ENCODE results near the gene CHRNA3.
A peak's percentile ranks its signal among the peaks of the same experiment; 100 is the strongest.

The CHRNA3 gene

GRCh38 chr15:78623786-78624497, 3.1 kb upstream of the CHRNA3 start:
- Histone ChIP-seq H3K9ac (ENCODE audit: low read length) (no peak overlapping the region), H3K27ac (ENCODE audit: low read length) (no peak overlapping the region), H3K4me3 (ENCODE audit: low read length) (no peak overlapping the region), H3K36me3 (ENCODE audit: control insufficient read depth, low read depth, low read length) (no peaks in the 10 kb centered on the region), H3K27me3 (ENCODE audit: control insufficient read depth, insufficient read depth, low read length) (peaks cover 39% of the 10 kb centered on the region), H3K9me3 (ENCODE audit: control insufficient read depth, low read depth, low read length) (no peaks in the 10 kb centered on the region), H3K4me1 (ENCODE audit: control insufficient read depth, low read depth, low read length) (no peaks in the 10 kb centered on the region)

- Histone ChIP-seq H3K27ac (ENCODE audit: low read length) (no peak overlapping the region), H3K4me1 (ENCODE audit: control insufficient read depth, low read depth, low read length) (no peaks in the 10 kb centered on the region), H3K36me3 (ENCODE audit: control insufficient read depth, low read depth, low read length) (no peaks in the 10 kb centered on the region), H3K27me3 (ENCODE audit: control insufficient read depth, insufficient read depth, low read length) (peaks cover 44% of the 10 kb centered on the region), H3K9ac (ENCODE audit: low read length) (no peak overlapping the region), H3K4me3 (ENCODE audit: low read length) (no peak overlapping the region), H3K9me3 (ENCODE audit: control insufficient read depth, low read depth, low read length) (no peaks in the 10 kb centered on the region)
Measured at GRCh38 chr15:78621810-78622402, 1.1 kb upstream of the CHRNA3 start.

- no peaks in the 10 kb centered on the region for H3K4me1 ChIP-seq (ENCODE audit: control insufficient read depth, low read depth, low read length)
- H3K4me3 ChIP-seq (ENCODE audit: low read length): peak overlapping the region; percentile 56
- no peaks in the 10 kb centered on the region for H3K9me3 ChIP-seq (ENCODE audit: control insufficient read depth, low read depth, low read length)
- no peak overlapping the region for H3K27ac ChIP-seq (ENCODE audit: low read length)
- peaks cover 44% of the 10 kb centered on the region for H3K27me3 ChIP-seq (ENCODE audit: control insufficient read depth, insufficient read depth, low read length)
- no peaks in the 10 kb centered on the region for H3K36me3 ChIP-seq (ENCODE audit: control insufficient read depth, low read depth, low read length)
- H3K9ac ChIP-seq (ENCODE audit: low read length): no peak overlapping the region
Measured at GRCh38 chr15:78620021-78620526, 722 bp downstream of the CHRNA3 start.

- no peak overlapping the region for H3K27ac ChIP-seq (ENCODE audit: low read length)
- no peaks in the 10 kb centered on the region for H3K4me1 ChIP-seq (ENCODE audit: control insufficient read depth, low read depth, low read length)
- H3K9ac ChIP-seq (ENCODE audit: low read length): no peak overlapping the region
- H3K9me3 ChIP-seq (ENCODE audit: control insufficient read depth, low read depth, low read length): no peaks in the 10 kb centered on the region
- H3K4me3 ChIP-seq (ENCODE audit: low read length): peak overlapping the region; percentile 56
- peaks cover 44% of the 10 kb centered on the region for H3K27me3 ChIP-seq (ENCODE audit: control insufficient read depth, insufficient read depth, low read length)
- no peaks in the 10 kb centered on the region for H3K36me3 ChIP-seq (ENCODE audit: control insufficient read depth, low read depth, low read length)
Measured at GRCh38 chr15:78619022-78619950, 1.5 kb downstream of the CHRNA3 start.

- H3K4me3 ChIP-seq (ENCODE audit: low read length): no peak overlapping the region
- H3K4me1 ChIP-seq (ENCODE audit: control insufficient read depth, low read depth, low read length): no peaks in the 10 kb centered on the region
- no peak overlapping the region for H3K9ac ChIP-seq (ENCODE audit: low read length)
- no peak overlapping the region for H3K27ac ChIP-seq (ENCODE audit: low read length)
- H3K9me3 ChIP-seq (ENCODE audit: control insufficient read depth, low read depth, low read length): no peaks in the 10 kb centered on the region
- peaks cover 44% of the 10 kb centered on the region for H3K27me3 ChIP-seq (ENCODE audit: control insufficient read depth, insufficient read depth, low read length)
- no peaks in the 10 kb centered on the region for H3K36me3 ChIP-seq (ENCODE audit: control insufficient read depth, low read depth, low read length)
Measured at GRCh38 chr15:78618490-78618934, 2.3 kb downstream of the CHRNA3 start.

- no peaks in the 10 kb centered on the region for H3K36me3 ChIP-seq (ENCODE audit: control insufficient read depth, low read depth, low read length)
- no peak overlapping the region for H3K9ac ChIP-seq (ENCODE audit: low read length)
- H3K9me3 ChIP-seq (ENCODE audit: control insufficient read depth, low read depth, low read length): no peaks in the 10 kb centered on the region
- H3K27ac ChIP-seq (ENCODE audit: low read length): no peak overlapping the region
- no peak overlapping the region for H3K4me3 ChIP-seq (ENCODE audit: low read length)
- peaks cover 44% of the 10 kb centered on the region for H3K27me3 ChIP-seq (ENCODE audit: control insufficient read depth, insufficient read depth, low read length)
- no peaks in the 10 kb centered on the region for H3K4me1 ChIP-seq (ENCODE audit: control insufficient read depth, low read depth, low read length)
Measured at GRCh38 chr15:78618064-78618463, 2.7 kb downstream of the CHRNA3 start.

DNA sequence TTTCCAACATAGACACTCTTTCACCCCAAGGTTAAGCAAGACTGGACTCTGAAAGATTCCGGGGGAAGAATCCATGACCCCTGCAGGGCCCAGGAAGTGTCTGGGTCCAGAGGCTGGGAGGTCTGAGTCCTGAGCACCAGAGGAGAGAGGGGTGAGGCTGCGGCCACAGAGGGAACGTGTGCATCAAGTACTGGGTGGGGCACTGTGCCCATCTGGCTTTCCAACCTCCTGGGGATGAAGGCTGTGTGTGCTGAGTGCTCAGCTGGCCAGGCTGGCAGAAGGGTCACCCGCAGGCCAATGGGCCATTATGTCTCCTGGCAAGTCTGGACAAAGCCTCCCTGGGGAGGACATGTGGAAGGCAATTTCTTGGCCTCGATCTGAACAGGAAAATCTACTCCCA, 3.3 kb downstream of the CHRNA3 start:
- Histone ChIP-seq H3K27me3 (ENCODE audit: control insufficient read depth, insufficient read depth, low read length) (peaks cover 40% of the 10 kb centered on the region), H3K36me3 (ENCODE audit: control insufficient read depth, low read depth, low read length) (no peaks in the 10 kb centered on the region), H3K4me3 (ENCODE audit: low read length) (no peak overlapping the region), H3K9me3 (ENCODE audit: control insufficient read depth, low read depth, low read length) (no peaks in the 10 kb centered on the region), H3K9ac (ENCODE audit: low read length) (no peak overlapping the region), H3K27ac (ENCODE audit: low read length) (no peak overlapping the region), H3K4me1 (ENCODE audit: control insufficient read depth, low read depth, low read length) (no peaks in the 10 kb centered on the region)

- Histone ChIP-seq H3K4me1 (ENCODE audit: control insufficient read depth, low read depth, low read length) (no peaks in the 10 kb centered on the region), H3K9ac (ENCODE audit: low read length) (no peak overlapping the region), H3K36me3 (ENCODE audit: control insufficient read depth, low read depth, low read length) (no peaks in the 10 kb centered on the region), H3K27ac (ENCODE audit: low read length) (no peak overlapping the region), H3K27me3 (ENCODE audit: control insufficient read depth, insufficient read depth, low read length) (peaks cover 36% of the 10 kb centered on the region), H3K4me3 (ENCODE audit: low read length) (no peak overlapping the region), H3K9me3 (ENCODE audit: control insufficient read depth, low read depth, low read length) (no peaks in the 10 kb centered on the region)
Measured at GRCh38 chr15:78617076-78617475, 3.7 kb downstream of the CHRNA3 start.

DNA sequence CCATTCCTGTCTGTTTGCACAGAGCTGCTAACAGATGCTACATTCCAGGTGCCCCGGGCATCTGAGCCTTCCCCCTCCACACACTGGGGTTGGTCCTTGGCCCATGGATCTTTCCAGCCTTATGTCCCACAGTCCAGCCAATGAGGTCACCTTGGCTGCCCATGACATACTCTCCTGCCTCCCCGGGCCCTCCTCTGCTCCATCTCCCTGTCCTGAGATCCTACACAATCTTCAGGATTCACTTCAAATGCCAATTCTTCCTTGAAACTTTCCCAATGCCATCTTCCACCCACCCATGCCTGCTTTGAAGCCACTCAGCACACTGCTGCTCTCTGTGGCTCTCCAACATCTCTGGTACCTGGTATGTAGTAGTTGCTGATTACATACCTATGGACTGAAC, 4.3 kb downstream of the CHRNA3 start:
- H3K36me3 ChIP-seq (ENCODE audit: control insufficient read depth, low read depth, low read length): no peaks in the 10 kb centered on the region
- H3K27me3 ChIP-seq (ENCODE audit: control insufficient read depth, insufficient read depth, low read length): peaks cover 30% of the 10 kb centered on the region
- no peak overlapping the region for H3K27ac ChIP-seq (ENCODE audit: low read length)
- no peak overlapping the region for H3K4me3 ChIP-seq (ENCODE audit: low read length)
- no peak overlapping the region for H3K9ac ChIP-seq (ENCODE audit: low read length)
- H3K4me1 ChIP-seq (ENCODE audit: control insufficient read depth, low read depth, low read length): no peaks in the 10 kb centered on the region
- no peaks in the 10 kb centered on the region for H3K9me3 ChIP-seq (ENCODE audit: control insufficient read depth, low read depth, low read length)

DNA sequence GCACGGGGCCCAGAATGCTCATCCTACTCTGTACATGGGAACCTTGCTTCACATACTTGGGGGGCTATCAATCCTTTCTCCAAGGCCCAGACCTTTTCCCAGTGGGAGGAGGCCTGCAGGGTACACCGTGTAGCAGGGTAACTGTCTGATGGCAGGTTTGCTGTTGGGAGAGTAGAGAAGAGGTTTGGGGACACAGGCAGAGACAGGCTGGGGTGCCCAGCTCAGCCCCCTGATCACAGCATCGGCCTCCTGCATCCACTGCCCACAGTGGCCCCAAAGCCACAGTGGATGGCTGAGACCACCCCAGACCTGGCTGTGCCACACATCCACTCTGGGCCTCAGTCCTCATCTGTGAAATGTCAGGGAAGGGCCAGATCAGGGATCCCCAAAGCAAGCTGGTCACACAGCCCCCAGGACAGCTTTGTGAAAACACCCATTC, 5.6 kb downstream of the CHRNA3 start:
- Histone ChIP-seq H3K9ac (ENCODE audit: low read length) (no peak overlapping the region), H3K9me3 (ENCODE audit: control insufficient read depth, low read depth, low read length) (no peaks in the 10 kb centered on the region), H3K4me3 (ENCODE audit: low read length) (no peak overlapping the region), H3K27me3 (ENCODE audit: control insufficient read depth, insufficient read depth, low read length) (peaks cover 17% of the 10 kb centered on the region), H3K36me3 (ENCODE audit: control insufficient read depth, low read depth, low read length) (no peaks in the 10 kb centered on the region), H3K27ac (ENCODE audit: low read length) (no peak overlapping the region), H3K4me1 (ENCODE audit: control insufficient read depth, low read depth, low read length) (no peaks in the 10 kb centered on the region)

GRCh38 chr15:78614021-78614420, 6.8 kb downstream of the CHRNA3 start:
- peaks cover 5% of the 10 kb centered on the region for H3K27me3 ChIP-seq (ENCODE audit: control insufficient read depth, insufficient read depth, low read length)
- no peaks in the 10 kb centered on the region for H3K4me1 ChIP-seq (ENCODE audit: control insufficient read depth, low read depth, low read length)
- H3K36me3 ChIP-seq (ENCODE audit: control insufficient read depth, low read depth, low read length): no peaks in the 10 kb centered on the region
- H3K4me3 ChIP-seq (ENCODE audit: low read length): no peak overlapping the region
- H3K27ac ChIP-seq (ENCODE audit: low read length): no peak overlapping the region
- no peaks in the 10 kb centered on the region for H3K9me3 ChIP-seq (ENCODE audit: control insufficient read depth, low read depth, low read length)
- H3K9ac ChIP-seq (ENCODE audit: low read length): no peak overlapping the region

All from iPS-18a (cell line).